KBM-7 (cell line): ENCODE measurements around the gene ELAVL2.

Source experiments
- DNase-seq: peaks from one replicate; pipeline ENCODE4 v3.0.0-alpha.2; 2015
- in situ Hi-C: fragments of 300-500 bp; cut with MboI; formaldehyde crosslinking; loops from 2 replicates; pipeline ENCODE4 v1.14.3; 2020; ENCODE audit warnings: low sequenced_read_pairs, low pct_unique_long_range_greater_than_20kb, mixed read lengths

ELAVL2 gene

GRCh38 chr9:23822261-23823169 is 3.5 kb downstream of the ELAVL2 start:
- in situ Hi-C loops, result no loop called here
- DNase-seq, result no peak

- in situ Hi-C loops, result no loop called here
- peak; percentile 16 for DNase-seq
Measured at GRCh38 chr9:23821375-23822181, 4.5 kb downstream of the ELAVL2 start.

GRCh38 chr9:23820451-23821374 is 5.3 kb downstream of the ELAVL2 start:
- DNase-seq, result no peak
- in situ Hi-C loops, result no loop called here

GRCh38 chr9:23819403-23819802 is 6.6 kb downstream of the ELAVL2 start:
- DNase-seq, result no peak
- in situ Hi-C loops, result no loop called here

GRCh38 chr9:23814243-23814642 is 11.8 kb downstream of the ELAVL2 start:
- DNase-seq, result no peak
- in situ Hi-C loops, result no loop called here

- DNase-seq, result no peak
- in situ Hi-C loops, result no loop called here
Measured at GRCh38 chr9:23812673-23813072, 13.4 kb downstream of the ELAVL2 start.

GRCh38 chr9:23811633-23812032 is 14.4 kb downstream of the ELAVL2 start:
- in situ Hi-C loops, result no loop called here
- DNase-seq, result no peak

- in situ Hi-C loops, result no loop called here
Measured at GRCh38 chr9:23803216-23803615, 22.8 kb downstream of the ELAVL2 start.

GRCh38 chr9:23801523-23801922 is 24.5 kb downstream of the ELAVL2 start:
- no peak for DNase-seq
- in situ Hi-C loops, result no loop called here

More at GRCh38 chr9:23803216-23803615, 22.8 kb downstream of the ELAVL2 start:
- DNase-seq, result no peak

GRCh38 chr9:23799521-23799920 is 26.5 kb downstream of the ELAVL2 start:
- in situ Hi-C loops, result no loop called here
- no peak for DNase-seq

GRCh38 chr9:23798325-23798724 is 27.7 kb downstream of the ELAVL2 start:
- no peak for DNase-seq
- in situ Hi-C loops, result no loop called here

- in situ Hi-C loops, result no loop called here
- DNase-seq, result no peak
Measured at GRCh38 chr9:23796209-23796608, 29.8 kb downstream of the ELAVL2 start.

- DNase-seq, result no peak
- in situ Hi-C loops, result no loop called here
Measured at GRCh38 chr9:23790351-23791260, 35.4 kb downstream of the ELAVL2 start.

- in situ Hi-C loops, result no loop called here
- DNase-seq, result no peak
Measured at GRCh38 chr9:23789529-23790254, 36.3 kb downstream of the ELAVL2 start.

GRCh38 chr9:23784962-23785361 is 41.1 kb downstream of the ELAVL2 start:
- no peak for DNase-seq
- in situ Hi-C loops, result no loop called here

- no peak for DNase-seq
- in situ Hi-C loops, result no loop called here
Measured at GRCh38 chr9:23783509-23783908, 42.5 kb downstream of the ELAVL2 start.

GRCh38 chr9:23779220-23779619 is 46.8 kb downstream of the ELAVL2 start:
- no peak for DNase-seq

GRCh38 chr9:23777328-23777727 is 48.7 kb downstream of the ELAVL2 start:
- in situ Hi-C loops, result no loop called here
- no peak for DNase-seq

More at GRCh38 chr9:23779220-23779619, 46.8 kb downstream of the ELAVL2 start:
- in situ Hi-C loops, result no loop called here
